Stimulated activated CD4-positive, alpha-beta T cell treated with anti-CD3 and anti-CD28 coated beads, Interleukin-4, amount 100 ng/mL, for 1 hour (primary cell): ENCODE data around the gene AKT3.
"Not testable (repeated sequence)": the region's sequence is repeated elsewhere in the genome, so short reads cannot be mapped to it uniquely, and the experiment has no call there.

ENCODE experiments used
- DNase-seq: peaks from one replicate; pipeline ENCODE4 v3.0.0-alpha.2; 2020

AKT3 gene

DNA sequence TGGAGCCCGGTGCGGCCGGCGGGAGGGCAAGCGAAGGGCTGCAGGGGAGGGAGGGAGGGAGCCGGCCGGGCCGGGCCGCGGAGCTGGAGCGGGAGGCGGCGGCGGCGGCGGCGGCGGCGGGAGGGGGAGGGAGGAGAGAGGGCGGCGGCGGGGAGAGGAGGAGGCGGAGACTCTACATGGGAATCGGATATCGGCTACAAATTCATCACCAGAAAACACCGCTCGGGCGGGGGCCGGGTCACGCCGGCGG, at the start of gene AKT3:
AKT3 (minus strand) TSS at position 42 of the 250 bp plus-strand sequence. CDS start 7,073 bp downstream, outside the sequence.
- no peak for DNase-seq

DNA sequence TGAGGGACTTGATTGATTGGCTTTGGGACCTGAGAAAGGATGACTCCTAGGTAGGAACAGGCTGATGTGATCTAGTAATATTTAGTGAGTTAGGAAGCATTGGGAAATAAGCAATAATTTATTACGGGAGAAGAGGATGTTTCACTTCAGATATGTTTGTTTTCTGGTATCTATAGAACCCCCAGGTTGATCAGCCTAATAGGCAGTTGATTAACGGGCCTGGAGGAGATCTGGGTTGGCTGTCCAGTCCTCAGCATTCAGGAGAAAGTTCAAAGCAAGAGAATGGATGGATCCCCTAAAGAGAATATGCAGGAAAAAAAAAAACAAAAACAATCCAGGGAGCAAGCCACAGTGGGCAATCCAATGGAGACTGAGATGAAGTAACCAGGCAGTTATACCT, 48.2 kb upstream of the AKT3 start:
- no peak for DNase-seq

DNA sequence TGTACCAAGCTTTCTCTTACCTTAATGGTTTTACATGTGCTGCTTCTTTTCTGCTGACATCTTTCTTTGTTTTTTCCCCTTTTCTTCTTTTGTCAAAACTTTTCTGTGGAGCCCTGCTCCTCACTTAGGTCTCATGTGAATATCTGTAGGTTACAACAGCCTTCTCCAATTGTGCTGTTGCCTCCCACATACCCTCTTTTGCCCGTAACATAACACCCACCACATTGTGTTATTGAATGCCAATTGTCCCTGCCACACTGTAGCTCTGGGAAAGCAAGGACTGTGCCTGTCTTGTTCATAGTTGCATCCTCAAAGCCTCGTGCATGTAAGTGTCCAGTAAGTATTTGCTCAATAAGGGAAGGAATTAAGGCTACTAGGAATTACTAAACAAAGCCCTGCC, 46.3 kb upstream of the AKT3 start:
- no peak for DNase-seq

DNA sequence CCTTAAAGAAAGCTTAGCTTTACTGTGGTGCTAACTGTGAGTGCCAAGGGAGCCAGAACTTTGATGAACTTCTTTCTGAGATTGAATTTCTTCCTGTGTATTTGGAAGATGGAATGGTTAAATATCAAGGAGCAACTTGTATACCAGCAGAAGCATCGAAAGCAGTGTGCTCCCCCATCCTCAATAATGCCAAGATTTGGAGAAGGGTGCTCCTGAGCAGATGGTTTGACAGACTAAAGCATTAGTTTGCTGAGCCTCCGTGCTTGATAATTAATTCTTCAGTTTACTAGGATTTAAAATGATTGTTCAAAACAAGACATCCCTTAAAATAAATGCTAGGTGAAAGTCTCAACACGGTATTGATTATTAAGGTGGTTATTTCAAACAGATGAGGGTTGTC, 42.4 kb upstream of the AKT3 start:
- no peak for DNase-seq

DNA sequence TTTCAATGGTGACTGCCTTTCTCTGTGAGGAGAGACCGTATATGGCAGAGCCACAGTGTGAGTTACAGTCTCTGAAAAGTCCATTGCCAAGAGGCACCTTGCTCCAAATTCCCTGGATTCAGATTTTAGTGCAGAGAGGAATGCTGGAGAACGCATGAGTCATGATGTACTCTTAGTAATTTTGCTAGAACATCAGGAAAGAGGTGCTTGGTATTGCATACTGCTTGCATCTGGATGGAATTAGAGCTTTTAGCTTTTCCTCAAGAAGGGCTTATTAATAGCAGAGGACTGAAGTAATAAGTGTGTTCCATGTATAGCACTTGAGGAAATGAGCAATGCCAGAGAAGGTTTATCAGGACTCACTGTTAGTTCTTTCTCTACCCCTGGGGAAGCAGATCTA, 40.5 kb upstream of the AKT3 start:
- no peak for DNase-seq

DNA sequence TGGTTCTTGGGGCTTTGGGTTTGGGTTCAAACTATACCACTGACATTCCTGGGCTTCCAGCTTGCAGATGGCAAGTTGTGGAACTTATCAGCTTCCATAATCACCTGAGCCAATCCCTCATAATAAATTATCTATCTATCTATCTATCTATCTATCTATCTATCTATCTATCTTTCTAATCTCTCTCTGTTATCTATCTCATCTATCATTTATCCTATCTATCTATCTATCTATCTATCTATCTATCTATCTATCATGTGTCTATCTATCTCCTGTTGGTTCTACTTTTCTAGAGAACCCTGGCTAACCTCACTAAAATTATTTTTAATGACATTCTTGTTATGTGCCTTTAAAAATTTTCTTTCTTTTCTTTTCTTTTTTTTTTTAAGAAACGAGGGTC, 35.8 kb upstream of the AKT3 start:
- no peak for DNase-seq

DNA sequence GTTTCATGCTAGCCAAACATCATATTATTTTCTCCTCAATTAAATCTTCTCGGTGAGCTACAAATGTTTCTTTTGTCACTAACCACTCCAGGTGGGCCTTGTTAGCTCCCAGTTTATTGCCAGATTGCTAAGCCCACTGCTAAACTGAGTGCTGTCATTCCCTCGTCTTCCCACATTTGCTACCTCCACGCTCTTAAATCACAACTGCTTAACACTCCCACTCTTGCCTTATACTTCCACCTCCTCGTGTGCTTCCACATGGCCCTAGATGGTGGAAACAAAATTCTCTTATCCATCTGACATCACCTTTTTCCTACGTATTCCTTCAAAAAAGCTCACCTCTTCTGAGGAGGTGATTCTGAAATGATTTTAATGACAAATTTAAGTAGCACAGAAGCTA, 34.6 kb upstream of the AKT3 start:
- no peak for DNase-seq

DNA sequence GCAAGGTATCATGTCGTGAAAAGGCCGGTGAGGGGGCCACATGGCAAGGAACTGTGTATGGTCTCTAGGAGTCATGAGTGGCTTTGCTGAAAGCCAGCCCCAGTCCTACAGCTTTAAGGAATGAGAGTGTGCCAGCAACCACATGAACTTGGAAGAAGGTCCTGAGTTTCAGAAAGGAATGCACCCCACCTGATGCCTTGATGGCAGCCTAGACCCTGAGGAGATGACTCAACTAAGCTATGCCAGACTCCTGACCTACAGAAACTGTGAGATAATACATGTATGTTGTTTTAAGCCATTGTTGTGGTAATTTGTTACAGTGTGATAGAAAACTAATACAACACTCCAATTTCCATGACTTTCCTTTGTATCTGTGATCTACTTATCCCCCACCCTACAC, 33.5 kb upstream of the AKT3 start:
- DNase-seq: no peak

DNA sequence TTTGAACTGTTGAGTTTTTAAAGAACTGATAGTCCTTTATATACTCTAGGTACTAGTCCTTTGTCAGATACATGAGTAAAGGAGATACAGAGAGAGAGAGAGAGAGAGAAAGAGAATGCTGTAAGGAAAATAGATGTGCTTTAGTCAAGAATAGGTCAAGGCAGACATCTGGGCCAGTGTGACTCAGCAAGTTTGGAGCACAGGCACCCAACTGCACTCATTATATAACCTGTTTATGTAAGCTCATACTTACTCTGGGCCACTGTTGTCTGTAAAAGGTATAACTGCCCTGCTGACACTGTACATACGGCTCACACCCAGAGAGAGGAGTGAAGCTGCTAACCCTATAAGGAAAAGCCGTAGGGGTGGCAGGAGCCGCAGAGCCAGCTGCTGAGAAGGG, 32.2 kb upstream of the AKT3 start:
- DNase-seq: no peak

DNA sequence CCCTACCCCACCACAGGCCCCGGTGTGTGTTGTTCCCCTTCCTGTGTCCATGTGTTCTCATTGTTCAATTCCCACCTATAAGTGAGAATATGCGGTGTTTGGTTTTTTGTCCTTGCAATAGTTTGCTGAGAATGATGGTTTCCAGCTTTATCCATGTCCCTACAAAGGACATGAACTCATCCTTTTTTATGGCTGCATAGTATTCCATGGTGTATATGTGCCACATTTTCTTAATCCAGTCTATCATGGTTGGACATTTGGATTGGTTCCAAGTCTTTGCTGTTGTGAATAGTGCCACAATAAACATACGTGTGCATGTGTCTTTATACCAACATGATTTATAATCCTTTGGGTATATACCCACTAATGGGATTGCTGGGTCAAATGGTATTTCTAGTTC, 27.0 kb upstream of the AKT3 start:
- not testable (repeated sequence) for DNase-seq

DNA sequence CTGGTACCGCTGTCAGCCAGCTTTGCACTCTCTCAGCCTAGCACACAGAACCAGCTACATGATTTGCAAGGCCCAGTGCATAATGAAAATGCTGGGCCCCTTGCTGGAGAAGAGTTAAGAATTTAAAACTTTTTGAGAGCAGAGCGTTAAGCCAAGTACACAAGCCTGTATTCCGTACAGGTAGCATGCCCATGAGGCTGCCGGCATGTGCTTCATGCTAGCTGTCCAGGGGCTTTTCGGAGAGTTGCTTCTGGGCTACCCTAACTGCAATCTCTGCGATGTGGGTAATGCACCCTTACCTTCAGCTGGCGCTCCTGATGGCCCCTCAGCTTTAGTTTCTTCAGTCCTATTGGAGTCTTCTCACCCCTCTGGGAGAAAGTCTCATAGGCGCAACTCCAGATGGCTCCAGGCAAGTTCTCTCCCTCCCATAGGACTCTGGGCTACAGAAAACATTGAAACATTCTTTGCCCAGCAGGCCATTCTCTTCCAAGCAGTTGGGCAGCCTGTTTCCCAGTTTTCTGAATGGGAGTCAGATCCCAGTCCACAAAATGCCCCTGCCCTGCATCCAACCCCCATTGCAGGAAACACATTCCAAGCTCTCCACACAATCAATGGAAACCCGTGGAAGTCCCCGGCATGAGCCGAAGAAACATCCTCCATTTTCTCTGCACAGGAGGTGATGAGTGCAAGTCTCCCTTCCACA, 5.7 kb upstream of the AKT3 start:
- no peak for DNase-seq

DNA sequence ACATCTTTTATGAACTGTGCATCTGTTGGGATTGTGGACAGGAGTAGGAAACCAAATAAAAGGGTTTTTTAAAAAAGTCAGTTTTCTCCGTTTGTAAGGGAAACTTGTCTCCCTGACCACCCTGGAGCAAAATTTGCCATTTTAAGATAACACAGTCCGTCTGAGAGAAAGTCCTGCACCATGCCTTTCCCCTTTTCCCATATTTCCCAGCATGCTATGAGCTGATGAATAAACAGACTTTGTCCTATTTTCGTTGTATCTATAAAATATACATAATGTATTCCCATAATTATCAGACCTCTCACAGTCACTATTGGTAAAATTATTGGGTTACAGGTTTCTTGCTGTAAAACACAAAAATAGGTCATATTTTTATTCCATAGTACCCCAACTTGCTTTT, 1.7 kb upstream of the AKT3 start:
- no peak for DNase-seq

DNA sequence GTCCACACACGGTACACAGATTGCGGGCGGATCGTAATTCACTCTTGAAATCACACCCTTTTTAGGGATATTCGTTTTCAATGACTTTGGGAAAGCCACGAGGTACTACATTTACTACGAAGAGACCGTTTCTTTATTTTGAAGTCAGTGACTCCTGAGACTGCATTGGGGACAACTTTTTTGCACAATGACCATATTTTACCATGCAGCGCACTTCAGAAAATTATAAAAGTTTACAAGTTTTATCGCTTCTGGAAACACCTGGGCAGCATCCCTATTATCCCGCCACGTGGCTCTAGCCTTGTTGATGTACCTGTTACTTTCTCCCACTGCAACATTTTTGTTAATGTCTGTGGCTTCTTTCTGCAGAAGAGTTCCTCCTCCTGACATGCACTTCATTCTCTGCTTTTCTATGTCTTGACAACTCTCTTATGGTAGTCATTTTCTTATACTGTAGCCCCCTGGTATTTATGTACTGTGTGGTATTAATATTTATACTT, 1.3 kb upstream of the AKT3 start:
- DNase-seq: no peak

DNA sequence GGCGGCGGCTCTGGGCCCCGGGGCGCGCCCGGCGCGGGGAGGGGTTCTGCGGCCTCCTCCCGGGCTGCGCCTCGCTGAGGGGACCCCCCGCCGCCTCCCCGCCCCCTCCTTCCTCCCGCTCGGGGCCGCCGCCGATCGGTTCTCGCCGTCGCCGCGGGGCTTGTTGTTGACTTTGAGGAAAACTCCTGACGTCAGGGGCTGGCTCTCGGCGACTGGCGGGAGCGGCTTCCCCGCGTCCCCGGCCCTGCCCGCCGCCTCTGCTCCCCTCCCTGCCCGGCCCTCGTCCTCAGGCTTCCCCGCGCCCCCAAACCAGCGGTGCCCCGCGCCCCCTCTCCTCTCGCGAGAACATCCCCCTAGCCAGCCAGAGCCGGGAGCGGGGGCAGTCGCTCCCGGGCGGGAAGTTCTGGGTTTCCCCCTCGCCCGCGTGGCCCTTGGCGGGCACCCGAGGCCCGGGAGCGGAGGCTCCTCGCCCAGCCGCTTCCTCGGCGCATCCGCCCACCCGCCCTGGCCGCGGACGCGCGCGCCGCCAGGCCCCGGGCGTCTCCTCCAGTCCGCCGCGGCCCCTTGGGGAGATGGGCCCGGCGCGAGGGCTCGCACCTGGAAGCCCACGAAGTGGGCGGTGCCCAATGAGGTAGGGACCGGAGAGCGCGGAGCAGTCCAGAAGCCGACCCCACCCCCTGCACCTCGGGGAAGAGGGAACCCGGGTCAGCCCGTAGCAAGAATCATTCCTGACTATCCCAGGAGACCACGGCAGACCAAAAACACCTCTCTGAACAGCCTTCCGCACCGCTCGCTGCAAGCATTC, 611 bp upstream of the AKT3 start:
- DNase-seq: peak; percentile 82

DNA sequence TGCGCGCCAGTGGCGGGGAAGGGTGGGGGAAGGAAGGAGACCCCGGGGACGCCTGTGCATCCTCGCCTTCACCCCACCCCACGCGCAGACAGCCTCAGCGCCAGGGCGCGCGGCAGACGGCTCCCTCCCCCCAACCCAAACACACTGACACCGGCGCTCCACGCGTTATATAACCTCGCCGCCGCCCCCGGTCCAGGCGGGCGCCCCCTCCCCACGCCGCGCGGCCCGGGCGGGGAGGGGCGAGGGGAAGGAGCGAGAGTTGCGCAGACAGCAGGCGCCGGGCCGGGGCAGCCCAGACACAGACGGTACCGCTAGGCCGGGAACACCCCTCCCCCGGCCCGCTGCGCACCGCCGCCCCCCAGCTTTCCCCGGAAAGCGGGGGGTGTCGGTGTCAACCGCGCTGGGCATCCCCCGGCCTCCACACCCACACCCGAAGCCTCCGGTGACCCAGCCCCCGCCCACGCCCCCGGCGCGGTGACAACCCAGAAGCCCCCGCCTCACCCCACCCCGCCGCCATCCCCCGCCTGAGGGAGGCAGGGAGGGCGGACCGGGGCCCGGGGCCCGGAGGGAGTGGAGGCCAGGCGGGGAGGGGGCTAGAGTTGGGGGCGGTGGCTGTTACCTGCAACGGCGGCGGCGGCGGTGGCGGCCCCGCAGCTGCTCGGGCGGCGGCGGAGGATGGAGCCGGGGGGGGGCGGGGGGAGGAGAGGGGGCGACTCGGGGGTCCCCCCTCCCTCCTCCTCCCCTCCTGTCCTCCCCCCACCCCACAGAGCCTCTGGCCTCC, 432 bp downstream of the AKT3 start:
- peak; percentile 81 for DNase-seq

DNA sequence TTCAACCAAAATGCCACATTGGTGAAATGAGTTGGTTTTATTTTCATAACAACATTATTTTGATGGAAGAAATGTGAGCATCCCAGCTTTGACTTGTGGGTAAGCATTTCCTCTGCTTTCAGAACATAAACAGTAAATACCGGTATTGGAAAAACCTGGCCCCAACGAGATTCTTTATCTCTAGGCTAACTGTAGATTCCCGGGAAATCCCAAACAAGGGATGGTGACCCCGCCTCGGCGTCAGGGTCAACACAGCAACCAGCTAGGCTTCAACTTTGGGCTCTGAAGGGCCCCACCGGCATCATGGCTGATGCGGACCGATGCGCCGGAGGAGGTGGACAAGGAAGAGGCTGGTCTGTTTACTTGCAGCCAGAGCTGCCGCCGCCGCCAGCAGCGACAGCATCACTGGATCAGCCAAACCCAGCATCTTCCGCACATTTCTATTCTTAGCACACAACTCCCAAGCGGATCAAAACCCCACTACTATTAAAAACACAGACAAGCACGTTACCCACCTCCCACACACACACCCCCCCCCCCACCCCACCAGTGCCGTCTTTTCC, 1.1 kb downstream of the AKT3 start:
- DNase-seq: peak; percentile 39

DNA sequence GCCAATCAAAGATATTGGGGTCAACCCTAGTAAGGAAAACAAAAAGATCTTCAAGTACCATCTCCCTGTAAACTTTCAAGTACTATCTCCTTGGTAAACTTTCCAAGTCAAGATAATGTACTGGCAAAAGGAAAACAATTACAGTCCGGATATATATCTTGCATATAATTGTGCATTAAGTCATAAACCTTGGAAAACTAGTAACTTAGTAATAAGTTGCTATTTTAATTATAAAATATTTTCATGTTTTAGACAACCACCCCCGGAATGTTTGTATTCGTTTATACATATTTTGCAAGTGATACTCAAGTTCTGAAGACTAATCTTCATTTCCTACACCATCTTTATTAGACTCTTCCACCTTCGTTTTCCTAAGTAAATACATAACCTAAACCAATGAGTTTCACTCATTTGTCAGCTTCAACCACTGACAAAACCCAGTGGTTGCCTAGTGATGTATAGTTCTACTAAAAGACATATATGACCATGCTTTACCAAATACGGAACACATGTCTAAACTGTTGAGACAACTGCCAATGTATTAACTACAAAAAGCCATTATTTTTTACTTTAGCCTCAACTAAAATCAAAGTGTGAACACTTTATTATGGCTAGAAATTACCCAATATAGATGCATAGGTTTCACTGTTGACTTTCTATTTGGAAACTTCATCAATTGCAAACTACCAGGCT, 1.7 kb downstream of the AKT3 start:
- DNase-seq: no peak

DNA sequence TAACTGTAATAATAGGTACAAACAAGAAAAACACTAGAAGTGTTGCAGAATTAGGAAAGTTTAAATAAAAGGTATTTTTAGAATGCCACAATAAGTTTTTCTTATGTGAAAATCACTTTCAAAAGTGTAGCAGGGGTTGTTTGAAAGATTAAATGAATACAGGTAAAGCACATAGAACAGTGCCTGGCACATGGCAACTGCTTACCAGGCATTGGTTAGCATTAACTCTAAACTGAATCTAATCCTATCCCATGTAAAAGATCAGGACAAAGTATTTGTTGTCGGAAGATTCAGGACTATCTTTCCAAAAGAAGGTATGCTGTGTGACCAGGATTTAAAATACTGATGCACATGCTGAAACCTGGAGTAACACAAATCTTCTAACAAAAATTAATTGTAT, 3.3 kb downstream of the AKT3 start:
- DNase-seq: no peak

DNA sequence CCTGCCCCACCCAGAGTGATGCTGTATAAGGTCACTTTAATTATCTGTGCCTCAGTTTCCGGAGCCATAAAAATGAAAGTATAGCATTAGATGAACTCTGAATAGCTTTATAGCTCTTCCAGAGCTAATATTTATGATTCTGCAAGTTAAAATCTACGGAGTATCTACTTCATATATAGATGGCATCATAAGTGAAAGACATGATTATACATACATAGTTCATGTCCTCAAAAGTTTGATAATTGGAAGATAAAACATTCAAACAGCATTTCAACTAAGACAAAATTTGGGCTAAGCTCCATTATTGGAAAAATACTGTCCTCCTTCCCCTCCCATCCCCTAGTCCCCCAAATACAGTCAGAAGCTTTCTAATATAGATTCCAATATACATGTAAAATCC, 4.2 kb downstream of the AKT3 start:
- DNase-seq: no peak

DNA sequence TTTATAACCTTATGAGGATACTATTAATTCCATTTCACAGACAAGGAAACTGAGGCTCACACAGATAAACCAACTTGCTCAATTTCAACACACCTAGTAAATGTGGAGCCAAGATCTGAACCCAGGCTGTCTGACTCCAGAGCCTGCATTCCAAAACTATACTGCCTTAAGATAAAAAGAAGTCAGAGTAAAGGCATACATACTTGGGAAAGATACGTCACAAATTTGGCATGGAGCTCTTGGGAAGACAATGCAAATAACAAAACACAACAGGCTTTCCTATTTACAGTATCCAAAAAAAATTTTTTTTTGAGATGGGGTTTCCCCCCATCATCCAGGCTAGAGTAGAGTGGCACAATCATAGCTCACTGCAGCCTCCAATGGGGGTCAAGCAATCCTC, 5.9 kb downstream of the AKT3 start:
- DNase-seq: no peak

DNA sequence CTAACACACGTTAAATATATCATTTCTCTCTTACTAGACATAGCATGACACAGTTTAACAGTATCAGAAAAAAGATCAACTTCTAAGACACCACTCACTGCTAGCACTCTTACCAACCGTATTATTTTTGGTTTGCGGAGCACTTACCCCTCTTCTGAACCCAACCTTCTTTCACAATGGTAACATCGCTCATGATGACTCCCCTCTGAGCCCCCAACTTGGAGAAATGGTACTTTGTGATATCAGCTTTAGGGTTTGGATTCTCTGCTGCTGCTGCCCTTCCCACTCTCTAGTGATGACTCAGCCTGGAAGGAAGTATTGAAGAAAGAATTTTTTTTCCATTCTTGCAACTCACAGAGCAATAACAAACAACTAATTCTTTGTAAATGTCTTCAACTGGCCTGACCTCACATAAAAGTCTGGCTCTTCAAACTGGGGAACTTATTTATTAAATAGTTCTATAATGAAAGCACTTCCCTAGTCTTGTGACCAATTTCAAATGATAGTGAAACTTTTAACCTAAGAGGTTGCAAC, 7.0 kb downstream of the AKT3 start:
- no peak for DNase-seq

DNA sequence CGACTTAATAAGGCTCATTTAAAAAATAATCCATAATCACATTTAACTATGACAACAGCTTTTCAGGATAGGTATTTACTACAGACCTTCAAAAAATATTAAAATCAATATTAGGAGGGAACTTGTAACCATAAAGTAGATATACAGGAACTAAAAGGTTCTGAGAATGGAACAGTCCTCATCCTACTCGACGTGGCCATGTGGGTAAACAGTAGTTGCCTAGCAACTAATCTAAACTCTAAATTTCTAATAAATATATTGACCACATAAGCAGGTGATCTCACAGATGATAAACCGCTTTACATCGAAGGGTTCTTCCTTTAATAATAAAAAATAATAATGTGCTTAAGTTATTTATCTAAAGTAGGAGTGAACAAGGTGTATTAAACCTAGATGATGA, 7.9 kb downstream of the AKT3 start:
- no peak for DNase-seq

DNA sequence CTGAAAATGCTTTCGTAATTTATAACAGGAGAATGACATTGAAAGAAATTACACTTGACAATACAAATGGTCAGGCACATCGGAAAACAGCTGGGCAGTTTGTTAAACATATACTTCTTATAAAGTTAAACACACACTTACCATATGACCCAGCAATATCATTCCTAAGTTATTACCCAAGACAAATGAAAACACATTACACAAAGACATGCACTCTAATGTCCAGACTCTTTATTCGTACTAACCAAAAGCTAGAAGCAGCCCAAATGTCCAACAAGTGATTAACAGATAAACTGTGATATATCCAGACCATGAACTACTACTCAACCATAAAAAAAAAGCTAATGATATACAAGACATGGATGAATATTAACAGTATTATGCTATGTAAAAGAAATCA, 8.5 kb downstream of the AKT3 start:
- no peak for DNase-seq
